HG03175 (cell line): ENCODE measurements around the gene LYPD8.

Experiments
- ATAC-seq: cut with Tn5 transposase; IDR thresholded peaks from one replicate; pipeline ENCODE4 v1.9.1; 2021; ENCODE audit warnings: mild to moderate bottlenecking, moderate library complexity; ENCODE audit not compliant: unreplicated experiment

The LYPD8 gene

GRCh38 chr1:248702714-248703113, 52.8 kb downstream of the LYPD8 start, which contains the start of gene OR14I1:
Gene OR14I1 (minus strand): TSS chr1:248702766.
- no peak for ATAC-seq

DNA sequence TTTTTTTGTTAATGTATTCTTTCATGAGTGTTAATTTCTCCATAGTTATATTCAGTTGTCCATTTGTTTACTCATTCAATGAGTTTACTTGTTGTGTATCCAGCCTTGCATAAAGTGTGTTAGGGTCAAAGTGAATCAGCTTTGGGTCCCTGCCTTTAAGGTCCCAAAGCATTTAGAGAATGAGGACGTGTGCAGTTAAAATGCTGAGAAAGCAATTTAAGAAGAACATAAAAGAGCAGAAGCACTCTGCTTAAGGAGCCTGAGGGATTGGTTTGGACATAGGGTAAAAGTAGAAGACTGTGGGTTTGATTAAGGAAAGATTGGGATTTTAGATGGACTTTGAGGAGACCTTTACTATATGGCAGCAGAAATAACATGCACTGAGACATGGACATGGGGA, 56.5 kb downstream of the LYPD8 start:
- no peak for ATAC-seq

- ATAC-seq = no peak
These were observed 57.7 kb downstream of the LYPD8 start for GRCh38 chr1:248697907-248698306.

DNA sequence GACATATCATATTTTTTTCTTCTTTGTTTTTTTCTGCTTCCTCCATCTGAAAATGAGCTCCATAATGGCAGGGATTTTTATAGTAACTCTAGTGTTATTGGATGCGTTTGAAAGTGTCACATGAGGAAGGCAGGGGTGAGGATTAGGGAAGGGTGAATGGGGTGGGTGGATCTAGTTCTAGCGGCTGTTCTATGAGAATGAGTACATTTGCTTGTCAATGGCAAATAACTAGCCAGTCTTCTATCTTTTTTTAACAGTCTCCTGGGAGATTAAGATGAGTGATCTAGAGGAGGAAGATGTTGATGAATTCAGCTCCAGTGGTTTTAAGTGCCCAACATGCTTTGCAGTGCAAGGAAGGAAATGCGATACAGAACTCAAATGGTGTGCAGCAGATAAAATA, 58.8 kb downstream of the LYPD8 start:
- ATAC-seq = no peak

- ATAC-seq = no peak
These were observed 59.3 kb downstream of the LYPD8 start for GRCh38 chr1:248696261-248696660.

GRCh38 chr1:248695451-248696132, 60.0 kb downstream of the LYPD8 start:
- ATAC-seq = no peak

- ATAC-seq = no peak
These were observed 63.9 kb downstream of the LYPD8 start for GRCh38 chr1:248691567-248692155.
